HG02885 (cell line): ENCODE results near the gene UBN1.

ENCODE experiments used
- ATAC-seq: cut with Tn5 transposase; IDR thresholded peaks from one replicate; pipeline ENCODE4 v1.9.1; 2021; ENCODE audit warnings: mild to moderate bottlenecking; ENCODE audit not compliant: unreplicated experiment, poor library complexity

UBN1 gene

DNA sequence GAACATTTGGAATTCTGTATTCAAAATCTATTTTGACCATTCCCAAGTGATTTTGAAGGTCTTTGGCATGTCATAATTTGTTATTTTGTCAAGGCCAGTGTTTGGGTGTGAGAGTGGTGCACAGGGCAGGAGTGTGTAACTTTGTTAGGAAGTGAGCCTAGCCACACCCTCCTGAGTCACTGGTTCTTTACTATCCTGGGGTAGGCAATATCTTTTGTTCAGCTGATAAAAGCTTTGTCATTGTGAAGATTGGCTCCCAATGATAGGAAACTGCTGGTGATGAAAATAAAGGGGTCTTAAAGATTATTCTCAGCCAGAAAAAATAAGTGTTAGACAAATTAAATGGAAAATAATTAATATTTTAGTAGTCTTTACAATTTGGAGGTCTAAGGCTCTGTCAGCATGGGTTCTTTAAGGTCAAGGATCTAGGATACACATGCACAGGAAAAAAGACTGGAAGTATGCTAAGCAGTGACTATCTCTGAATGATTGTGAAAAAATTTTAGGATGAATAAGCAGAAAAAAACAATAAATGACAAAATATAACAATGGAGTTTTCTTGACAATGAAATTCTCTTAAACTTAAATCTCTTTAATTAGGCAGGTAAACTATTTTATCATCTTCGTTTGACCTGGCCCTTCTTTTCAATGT, 5.1 kb downstream of the UBN1 start:
- ATAC-seq: no peak

- ATAC-seq: no peak
These were observed 8.1 kb downstream of the UBN1 start for GRCh38 chr16:4855371-4855770.

DNA sequence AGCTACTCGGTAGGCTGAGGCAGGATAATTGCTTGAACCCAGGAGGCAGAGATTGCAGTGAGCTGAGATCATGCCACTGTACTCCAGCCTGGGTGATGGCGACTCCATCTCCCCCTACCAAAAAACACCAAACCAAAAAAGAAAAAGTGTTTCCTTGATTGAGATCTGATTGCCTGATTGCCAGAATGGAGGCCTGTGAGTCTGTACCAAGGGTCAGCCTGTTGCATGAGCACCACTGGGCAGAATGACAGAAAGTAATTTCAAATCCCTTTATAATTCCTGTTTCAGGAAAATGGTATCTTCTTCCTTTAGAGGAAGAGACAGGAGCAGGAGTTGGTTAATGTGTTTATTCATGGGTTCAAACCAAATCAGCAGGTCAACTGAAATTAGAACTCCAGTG, 8.5 kb downstream of the UBN1 start:
- no peak for ATAC-seq

DNA sequence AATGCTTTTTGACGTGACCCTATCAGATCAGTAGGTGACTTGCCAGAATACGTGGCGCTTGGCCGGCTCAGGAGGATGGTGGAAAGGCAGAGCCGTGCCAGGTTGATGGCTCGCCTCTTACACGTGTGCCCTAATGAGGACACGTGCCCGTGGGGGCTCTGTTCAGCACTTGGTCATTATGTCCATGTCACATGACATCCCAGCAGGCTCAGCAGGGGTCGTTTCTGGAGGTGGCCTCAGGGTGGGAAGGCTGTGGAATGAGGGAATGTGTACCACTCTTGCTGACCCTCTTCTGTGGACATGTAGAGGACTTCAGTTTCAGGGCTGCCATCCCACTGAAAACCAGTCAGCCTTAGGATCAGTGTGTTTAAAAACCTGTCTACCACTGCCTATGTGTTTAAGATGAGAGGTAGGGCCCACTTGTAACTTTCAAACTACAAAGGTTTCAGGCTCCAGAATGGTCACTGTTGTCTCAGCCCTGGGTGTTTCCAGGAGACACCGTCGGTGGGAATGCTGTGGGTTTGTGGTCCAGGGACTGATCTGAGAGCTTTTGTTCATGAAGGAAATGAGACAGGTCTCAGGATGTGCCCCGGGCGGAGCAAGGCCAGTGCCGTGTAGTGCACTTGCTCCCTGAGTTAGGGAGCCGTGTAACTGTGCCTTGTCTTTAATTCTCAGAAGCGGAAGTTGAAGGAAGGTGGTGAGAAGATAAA, 12.1 kb downstream of the UBN1 start:
- no peak for ATAC-seq

DNA sequence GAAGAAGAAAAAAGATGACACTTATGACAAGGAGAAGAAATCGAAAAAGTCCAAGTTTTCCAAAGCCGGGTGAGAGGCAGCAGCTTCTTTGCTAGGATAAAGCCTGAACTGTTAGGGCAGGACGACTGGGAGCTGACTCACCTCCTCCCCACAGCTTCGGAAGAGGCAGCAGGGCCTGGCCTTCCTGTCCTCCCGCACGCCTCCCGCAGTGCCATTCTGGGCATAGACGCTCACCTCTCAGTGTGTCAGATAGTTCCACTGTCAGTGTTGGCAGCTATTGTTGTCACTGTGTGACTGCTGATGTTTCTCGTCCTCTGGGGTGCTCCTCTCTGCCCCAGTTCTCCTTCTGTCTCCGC, 12.6 kb downstream of the UBN1 start:
- no peak for ATAC-seq

DNA sequence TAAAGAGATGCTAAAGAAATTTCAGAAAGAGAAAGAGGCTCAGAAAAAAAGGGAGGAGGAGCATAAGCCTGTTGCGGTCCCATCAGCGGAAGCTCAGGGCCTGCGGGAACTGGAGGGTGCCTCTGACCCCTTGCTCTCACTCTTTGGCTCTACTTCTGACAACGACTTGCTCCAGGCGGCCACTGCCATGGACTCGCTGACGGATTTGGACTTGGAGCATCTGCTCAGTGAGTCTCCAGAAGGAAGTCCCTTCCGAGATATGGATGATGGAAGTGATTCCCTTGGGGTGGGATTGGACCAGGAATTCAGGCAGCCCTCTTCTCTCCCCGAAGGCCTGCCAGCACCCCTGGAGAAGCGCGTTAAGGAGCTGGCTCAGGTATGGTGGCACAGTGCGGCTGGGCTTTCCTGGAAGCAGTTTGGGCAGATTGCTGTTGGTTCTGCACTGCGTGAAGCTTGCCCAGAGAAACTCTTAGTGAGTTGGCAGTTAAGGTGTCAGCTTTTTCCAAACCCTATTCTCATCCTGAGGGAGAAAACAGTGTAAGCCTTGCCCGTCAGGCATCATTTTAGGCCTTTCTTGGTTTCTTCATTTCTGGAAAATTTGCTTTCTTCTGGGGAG, 13.6 kb downstream of the UBN1 start:
- ATAC-seq: no peak

GRCh38 chr16:4862639-4863038, 15.4 kb downstream of the UBN1 start:
- no peak for ATAC-seq

GRCh38 chr16:4864728-4865127, 17.4 kb downstream of the UBN1 start:
- ATAC-seq: no peak

DNA sequence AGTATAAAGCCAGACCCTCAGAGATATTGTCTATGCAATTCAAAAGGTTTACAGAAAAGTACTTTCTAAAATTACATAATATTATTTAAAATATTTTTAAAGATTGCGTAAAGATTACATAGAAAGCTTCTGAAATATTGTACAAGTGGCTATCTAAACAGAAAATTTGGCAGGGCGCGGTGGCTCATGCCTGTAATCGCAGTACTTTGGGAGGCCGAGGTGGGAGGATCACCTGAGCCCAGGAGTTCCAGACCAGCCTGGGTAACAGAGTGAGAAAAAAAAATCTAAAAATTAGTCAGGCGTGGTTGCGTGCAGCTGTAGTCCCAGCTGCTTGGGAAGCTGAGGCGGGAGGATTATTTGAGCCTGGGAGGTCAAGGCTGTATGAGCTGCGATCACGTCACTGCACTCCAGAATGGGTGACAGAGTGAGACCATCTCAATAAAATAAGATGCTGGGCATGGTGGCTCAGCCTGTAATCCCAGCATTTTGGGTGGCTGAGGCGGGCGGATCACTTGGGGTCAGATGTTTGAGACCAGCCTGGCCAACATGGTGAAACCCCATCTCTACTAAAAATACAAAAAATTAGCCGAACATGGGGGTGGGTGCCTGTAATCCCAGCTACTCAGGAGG, 18.1 kb downstream of the UBN1 start:
- ATAC-seq: no peak

DNA sequence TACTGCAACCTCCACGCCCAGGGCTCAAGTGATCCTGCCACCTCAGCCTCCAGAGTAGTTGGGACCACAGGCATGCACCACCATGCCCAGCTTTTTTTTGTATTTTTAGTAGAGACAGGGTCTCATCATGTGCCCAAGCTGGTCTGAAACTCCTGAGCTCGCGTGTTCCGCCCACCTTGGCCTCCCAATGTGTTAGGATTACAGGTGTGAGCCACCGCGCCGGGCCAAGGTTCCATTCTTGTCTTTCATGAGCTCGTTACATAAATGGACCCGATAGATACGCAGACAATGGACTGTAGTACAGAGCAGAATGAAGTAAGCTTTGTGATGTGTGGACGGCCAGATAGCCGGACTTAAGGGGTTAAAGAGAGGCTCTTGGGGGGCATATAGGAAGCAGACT, 19.3 kb downstream of the UBN1 start:
- no peak for ATAC-seq

- ATAC-seq: no peak
These were observed 20.7 kb downstream of the UBN1 start for GRCh38 chr16:4868026-4868425.

DNA sequence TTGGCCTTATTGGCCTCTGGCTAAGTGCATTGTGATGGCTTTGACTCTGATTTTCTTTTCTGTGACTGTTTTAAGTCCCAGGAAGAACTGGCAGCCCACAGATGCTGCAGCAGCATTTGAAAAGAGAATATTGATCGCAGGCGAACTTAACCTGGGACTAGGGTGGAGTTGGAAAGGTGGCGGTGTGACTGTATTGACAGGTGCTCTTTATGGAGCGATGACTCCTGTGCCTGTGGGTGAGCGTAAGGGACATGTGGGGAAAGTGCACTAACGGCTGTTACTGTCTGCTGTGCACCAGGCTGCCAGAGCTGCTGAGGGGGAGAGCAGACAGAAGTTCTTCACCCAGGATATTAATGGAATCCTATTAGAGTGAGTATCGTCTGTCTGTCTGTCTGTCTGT, 21.3 kb downstream of the UBN1 start:
- ATAC-seq: no peak

DNA sequence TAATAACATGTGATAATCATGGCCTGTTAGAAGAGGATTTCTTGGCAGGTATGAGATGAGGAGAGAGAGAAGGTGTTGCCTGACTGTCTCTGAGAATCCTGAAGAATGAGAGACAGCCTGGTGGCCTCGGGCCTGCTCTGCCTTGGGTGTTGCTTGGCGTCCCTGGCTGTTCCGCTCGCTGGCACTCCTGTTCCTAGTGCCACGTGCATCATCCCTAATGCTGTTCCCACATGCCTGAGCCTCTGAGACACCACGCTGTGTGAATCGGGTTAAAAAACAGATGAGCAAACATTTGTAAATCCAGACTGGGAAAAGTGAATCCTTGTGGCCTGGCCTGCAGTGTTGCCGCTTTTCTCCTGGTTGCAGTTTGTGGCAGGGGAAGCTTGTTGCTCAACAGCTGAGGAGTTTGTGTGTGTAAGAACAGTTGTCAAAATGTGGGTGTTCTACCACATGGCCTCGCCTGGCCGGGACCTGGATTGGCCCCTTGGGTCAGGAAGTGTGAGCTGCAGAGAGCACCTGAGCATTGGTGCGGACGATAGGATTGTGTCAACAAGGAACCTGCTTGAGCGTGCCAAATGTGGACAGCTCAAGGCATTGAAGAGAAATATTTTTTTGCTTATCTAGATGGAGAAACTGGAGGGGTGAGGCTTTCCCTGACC, 22.0 kb downstream of the UBN1 start:
- no peak for ATAC-seq

- ATAC-seq: no peak
These were observed 22.9 kb downstream of the UBN1 start for GRCh38 chr16:4870138-4870671.

DNA sequence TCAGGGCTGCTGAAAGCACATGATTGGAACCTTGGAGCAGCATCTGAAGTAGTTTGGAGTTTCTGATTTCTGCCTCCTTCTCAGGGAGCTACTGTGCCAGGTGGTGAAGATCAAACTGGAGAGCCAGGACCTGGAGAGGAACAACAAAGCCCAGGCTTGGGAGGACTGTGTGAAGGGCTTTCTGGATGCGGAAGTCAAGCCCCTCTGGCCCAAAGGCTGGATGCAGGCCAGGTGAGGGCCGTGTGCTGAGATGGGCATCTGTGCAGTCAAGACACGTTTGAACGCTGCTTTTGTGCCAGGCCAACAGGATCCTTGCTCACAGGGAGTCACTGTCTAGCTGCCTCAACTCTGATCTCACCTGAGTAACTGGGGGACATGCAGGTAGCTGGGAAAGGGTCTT, 23.8 kb downstream of the UBN1 start:
- ATAC-seq: no peak

- ATAC-seq: no peak
These were observed 25.8 kb downstream of the UBN1 start for GRCh38 chr16:4873091-4873490.

GRCh38 chr16:4874666-4875065, 27.4 kb downstream of the UBN1 start:
- no peak for ATAC-seq

DNA sequence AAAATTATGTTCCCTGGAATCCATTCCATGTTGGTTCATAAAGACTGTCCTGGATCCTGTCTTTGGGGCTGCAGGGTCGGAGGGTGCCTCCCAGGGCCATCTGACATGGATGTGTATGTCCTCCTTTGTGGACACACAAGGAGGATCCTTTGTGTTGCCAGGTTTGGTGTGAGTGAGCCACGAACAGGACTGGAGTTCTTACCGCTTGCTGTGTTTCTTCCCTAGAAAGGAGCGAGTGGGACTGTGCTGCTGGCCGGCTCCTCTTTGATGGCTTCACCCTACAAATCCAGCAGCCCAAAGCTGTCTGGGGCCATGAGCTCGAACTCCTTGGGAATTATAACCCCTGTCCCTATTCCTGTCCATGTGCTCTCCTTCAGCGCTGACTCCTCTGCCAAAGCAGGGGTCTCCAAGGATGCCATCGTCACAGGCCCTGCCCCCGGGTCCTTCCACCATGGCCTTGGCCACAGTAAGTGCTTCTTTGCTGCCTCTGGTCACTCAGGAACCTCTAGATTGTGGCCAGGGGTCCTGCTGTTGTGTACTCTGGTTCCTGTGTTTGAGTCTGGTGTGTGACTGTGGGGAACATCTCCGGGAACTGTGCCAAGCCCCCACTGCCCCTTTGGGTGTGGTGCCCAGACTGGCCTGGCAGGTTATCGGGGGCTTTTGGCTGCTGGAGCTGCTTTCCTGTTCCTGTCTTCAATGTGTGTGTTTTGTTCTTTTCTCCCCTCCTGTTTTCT, 29.5 kb downstream of the UBN1 start:
- ATAC-seq: no peak

- ATAC-seq: no peak
These were observed 30.1 kb downstream of the UBN1 start for GRCh38 chr16:4877380-4877685.

DNA sequence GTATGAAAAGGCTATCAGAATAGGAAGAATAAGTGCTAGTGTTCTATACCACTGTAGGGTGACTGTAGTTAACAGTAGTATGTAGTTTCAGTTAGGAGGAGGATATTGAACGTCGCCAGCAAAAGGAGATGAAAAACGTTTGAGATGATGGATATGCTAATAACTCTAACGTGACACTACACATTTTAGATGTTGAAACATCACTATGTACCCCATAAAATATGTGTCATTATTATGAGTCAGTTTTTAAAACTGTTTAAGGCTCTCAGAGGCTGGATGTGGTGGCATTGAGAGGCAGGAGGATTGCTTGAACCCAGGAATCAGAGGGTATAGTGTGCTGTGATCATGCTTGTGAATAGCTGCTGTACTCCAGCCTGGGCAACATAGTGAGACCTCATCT, 31.8 kb downstream of the UBN1 start:
- ATAC-seq: no peak
